Muscle layer of colon (tissue), 2 donors: Measurements from ENCODE around the gene PSMA2.

ENCODE experiments used
- H3K27ac ChIP-seq: one replicate; pipeline ENCODE4 v1.7.0; 2013; ENCODE audit warnings: low read depth, mild to moderate bottlenecking, low read length, moderate library complexity
- H3K27me3 ChIP-seq, 2 donors: one replicate each; pipeline ENCODE4 v1.7.0; 2013; ENCODE audit warnings: low read length in 2 of 2, mild to moderate bottlenecking in 2 of 2; ENCODE audit not compliant: insufficient read depth in 2 of 2, control insufficient read depth in 1 of 2
- H3K36me3 ChIP-seq: one replicate; pipeline ENCODE4 v1.7.0; 2013; ENCODE audit warnings: mild to moderate bottlenecking, low read length; ENCODE audit not compliant: insufficient read depth
- H3K4me1 ChIP-seq: one replicate; pipeline ENCODE4 v1.7.0; 2013; ENCODE audit warnings: mild to moderate bottlenecking, low read length; ENCODE audit not compliant: insufficient read depth
- H3K4me3 ChIP-seq, 2 donors: one replicate each; pipeline ENCODE4 v1.7.0; 2013; ENCODE audit warnings: low read length in 2 of 2, low read depth in 1 of 2, mild to moderate bottlenecking in 1 of 2, moderate library complexity in 1 of 2
- H3K9ac ChIP-seq: one replicate; pipeline ENCODE4 v1.7.0; 2013; ENCODE audit warnings: low read length
- H3K9me3 ChIP-seq: one replicate; pipeline ENCODE4 v1.7.0; 2013; ENCODE audit warnings: mild to moderate bottlenecking, low read length
- donor health status: abdominal sarcoma.
- donor health status: Adenocarcinoma of cecum.

Gene PSMA2

DNA sequence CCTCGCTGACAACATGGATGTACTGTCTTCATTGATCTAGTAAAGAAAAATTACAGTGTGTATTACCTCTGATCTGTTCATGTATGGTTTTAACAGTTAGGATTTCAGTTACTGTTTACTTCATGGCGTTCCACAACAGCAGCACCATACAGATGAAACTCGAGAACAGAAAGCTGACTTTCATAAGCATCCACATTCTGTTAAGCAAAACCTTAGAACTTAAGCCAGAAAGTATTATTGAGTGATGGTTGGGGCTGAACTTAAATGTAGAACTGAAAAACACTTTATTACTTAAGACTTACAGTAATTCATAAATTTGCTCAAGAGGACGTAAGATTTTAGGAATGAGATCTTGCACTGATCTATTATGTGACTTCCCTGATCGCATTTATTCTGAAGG is 3.9 kb upstream of the PSMA2 start:
- no peaks in the 10 kb centered on the region for H3K27me3 ChIP-seq
- no peak overlapping the region for H3K4me3 ChIP-seq
- peaks cover 12% of the 10 kb centered on the region for H3K4me1 ChIP-seq
- H3K36me3 ChIP-seq: peaks cover 32% of the 10 kb centered on the region
- H3K9me3 ChIP-seq: no peaks in the 10 kb centered on the region
- no peak overlapping the region for H3K27ac ChIP-seq
- no peak overlapping the region for H3K9ac ChIP-seq

DNA sequence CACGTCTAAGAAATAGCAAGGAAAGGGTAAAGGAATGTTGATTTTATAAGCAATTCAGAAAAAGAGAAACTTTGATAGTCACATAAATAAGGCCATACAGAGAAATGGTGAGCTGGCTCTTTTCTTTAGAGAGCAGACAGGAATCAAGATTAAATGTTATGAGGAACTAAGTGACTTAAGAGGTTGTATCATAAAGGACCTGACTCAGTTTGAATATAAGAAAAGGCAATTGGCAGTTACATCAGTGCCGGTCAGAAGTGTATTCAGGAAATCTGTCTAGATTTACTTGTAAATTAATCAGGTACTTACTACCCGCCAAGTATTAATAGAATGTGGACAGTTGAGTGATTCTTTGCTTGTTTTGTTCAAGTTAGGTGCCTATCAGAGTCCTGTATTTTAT is 2.3 kb upstream of the PSMA2 start:
- H3K9me3 ChIP-seq: no peaks in the 10 kb centered on the region
- no peak overlapping the region for H3K27ac ChIP-seq
- H3K4me3 ChIP-seq: no peak overlapping the region
- H3K36me3 ChIP-seq: peaks cover 25% of the 10 kb centered on the region
- no peak overlapping the region for H3K9ac ChIP-seq
- peaks cover 27% of the 10 kb centered on the region for H3K4me1 ChIP-seq
- no peaks in the 10 kb centered on the region for H3K27me3 ChIP-seq

DNA sequence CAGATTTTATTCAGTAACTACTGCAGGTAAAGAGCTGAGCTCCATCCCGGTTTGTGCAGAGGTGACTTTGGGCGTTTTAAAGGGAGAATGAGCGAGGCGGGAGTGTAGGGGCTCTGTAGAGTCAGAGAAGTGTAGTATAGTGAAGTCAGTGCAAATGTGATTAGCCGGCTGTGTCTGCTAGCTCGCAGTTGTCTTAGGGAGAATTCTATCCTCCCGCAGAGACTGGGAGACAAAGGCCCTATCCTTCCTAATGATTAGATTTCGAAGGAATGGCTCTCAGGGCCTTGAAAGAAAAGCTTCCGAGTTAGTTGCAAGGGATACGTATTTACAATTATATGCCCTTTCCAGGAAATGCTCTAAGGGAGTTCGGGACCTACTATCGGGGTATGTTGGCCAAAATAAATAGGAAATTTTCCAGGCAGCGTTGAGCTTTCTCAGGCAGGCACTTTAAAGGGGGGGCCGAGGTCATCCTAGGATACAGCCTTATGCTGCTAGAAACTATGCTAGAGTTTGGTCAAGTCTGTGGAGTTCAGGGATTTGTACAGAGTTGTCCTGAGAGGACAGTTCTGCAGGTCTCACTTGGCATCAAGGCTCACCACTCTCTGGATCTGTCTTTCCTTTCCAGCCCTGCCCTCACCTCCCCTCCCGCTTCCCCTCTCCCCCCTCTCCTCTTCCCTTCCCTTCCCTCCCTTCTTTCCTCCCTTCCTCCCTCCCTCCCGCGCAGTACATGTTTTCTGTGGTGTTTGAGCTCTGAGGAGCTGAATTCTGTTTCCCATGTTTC is 1.0 kb upstream of the PSMA2 start:
- H3K9ac ChIP-seq: peak overlapping the region; percentile 97
- H3K36me3 ChIP-seq: peaks cover 17% of the 10 kb centered on the region
- H3K27ac ChIP-seq: peak overlapping the region; percentile 78
- H3K9me3 ChIP-seq: no peaks in the 10 kb centered on the region
- peaks cover 32% of the 10 kb centered on the region for H3K4me1 ChIP-seq
- peak overlapping the region; percentile 76 to 87 for H3K4me3 ChIP-seq
- H3K27me3 ChIP-seq: no peaks in the 10 kb centered on the region

DNA sequence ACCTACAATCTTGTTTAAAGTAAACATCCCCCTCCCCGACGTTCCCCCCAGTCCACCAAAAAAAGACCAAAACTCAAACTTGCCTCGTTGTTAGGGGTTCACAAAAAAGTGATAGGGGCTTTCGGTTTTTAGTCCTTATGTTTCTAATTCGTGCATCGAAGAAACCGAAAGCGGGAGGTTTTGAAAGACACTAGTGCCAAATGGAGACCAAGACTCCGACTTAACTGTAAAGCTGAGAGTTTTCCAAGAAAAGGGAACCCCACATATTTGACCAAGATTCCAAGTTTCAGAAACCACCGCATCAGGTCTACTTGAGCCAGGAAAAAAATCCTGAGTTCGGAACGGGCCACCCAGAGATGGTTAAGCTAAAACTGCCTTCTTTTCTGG is 534 bp downstream of the PSMA2 start:
- Histone ChIP-seq H3K4me1 (peaks cover 32% of the 10 kb centered on the region), H3K4me3 (peak overlapping the region; percentile 70 to 87), H3K9ac (peak overlapping the region; percentile 97), H3K27me3 (no peaks in the 10 kb centered on the region), H3K27ac (peak overlapping the region; percentile 29), H3K36me3 (peaks cover 13% of the 10 kb centered on the region), H3K9me3 (no peaks in the 10 kb centered on the region)

DNA sequence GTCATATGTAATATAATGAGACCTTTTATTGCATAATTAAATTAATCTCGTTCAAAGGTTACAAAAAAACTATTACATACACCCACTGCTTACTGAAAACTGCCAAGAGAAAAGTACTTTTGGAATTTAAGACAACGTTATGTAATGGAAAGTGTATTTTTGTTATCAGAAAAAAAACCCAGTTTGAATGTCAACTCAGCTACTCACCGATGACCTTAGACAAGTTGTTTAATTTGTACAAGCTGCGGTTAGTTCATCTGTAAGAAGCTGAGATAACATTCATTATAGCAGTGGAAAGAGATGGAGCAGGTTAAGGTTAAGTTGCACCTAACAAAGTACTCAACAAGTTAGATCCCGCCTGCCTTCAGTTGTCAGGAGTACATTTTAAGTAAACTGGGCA is 1.1 kb downstream of the PSMA2 start:
- Histone ChIP-seq H3K27ac (peak overlapping the region; percentile 29), H3K9ac (no peak overlapping the region), H3K9me3 (no peaks in the 10 kb centered on the region), H3K4me1 (peaks cover 32% of the 10 kb centered on the region), H3K4me3 (peak overlapping the region; percentile 70 to 87), H3K36me3 (peaks cover 16% of the 10 kb centered on the region), H3K27me3 (no peaks in the 10 kb centered on the region)

DNA sequence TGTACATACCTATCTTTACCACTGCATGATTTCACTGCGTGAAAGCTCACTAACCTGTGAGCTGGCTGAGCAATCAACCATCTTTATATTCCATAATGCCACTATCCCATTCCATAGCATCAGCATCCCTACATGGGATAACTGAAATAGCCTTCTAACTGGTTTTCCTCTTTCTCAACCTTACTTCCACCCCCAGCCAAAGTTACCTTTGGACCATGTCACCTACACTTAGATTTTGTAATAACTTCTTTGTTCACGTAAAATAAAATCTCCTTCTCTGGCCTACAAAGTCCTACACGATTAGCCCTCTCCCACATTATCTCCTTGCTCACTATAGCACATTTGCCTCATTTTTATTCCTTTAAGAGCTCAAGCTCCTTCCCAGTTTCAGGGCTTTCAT is 2.5 kb downstream of the PSMA2 start:
- no peak overlapping the region for H3K9ac ChIP-seq
- no peak overlapping the region for H3K4me3 ChIP-seq
- H3K27me3 ChIP-seq: no peaks in the 10 kb centered on the region
- no peaks in the 10 kb centered on the region for H3K9me3 ChIP-seq
- peaks cover 32% of the 10 kb centered on the region for H3K4me1 ChIP-seq
- H3K36me3 ChIP-seq: peaks cover 23% of the 10 kb centered on the region
- no peak overlapping the region for H3K27ac ChIP-seq

DNA sequence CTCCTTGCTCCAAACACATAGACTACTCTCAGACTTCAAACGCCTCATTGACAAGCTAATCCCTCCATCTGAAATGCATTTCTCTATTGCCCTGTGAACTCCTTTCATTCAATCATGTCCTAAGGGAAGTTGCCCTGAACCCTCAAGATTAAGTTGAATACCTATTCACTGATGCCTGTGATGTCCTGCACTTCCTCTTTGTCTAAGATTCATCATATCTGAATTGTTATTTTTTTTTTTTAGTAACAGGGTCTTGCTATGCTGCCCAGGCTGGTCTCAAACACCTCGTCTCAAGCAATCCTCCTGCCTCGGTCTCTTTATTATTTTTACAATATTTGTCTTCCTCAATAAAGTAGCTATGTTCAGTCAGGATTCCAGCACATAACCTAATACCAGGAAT is 3.2 kb downstream of the PSMA2 start:
- Histone ChIP-seq H3K27ac (no peak overlapping the region), H3K36me3 (peaks cover 28% of the 10 kb centered on the region), H3K4me1 (peaks cover 30% of the 10 kb centered on the region), H3K27me3 (no peaks in the 10 kb centered on the region), H3K9ac (no peak overlapping the region), H3K9me3 (no peaks in the 10 kb centered on the region), H3K4me3 (no peak overlapping the region)

DNA sequence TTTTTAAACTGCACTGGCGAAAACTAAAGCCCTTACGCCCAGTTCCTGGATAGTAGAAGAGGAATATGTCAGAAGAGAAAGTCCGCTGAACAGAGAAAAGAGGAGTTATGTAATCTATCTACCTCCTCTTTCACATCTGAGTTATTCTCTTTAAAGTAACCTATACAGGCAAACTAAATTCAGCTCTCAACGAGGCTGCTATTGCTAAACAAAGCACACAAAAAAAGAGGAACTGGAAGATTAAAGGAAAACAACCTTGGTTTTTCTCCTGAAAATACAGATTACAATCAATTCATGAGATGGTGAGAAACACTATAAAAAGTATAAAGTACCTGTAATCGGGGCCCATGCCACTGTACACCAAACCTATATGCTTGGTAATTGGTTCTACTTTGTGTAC is 5.8 kb downstream of the PSMA2 start:
- Histone ChIP-seq H3K4me1 (peaks cover 22% of the 10 kb centered on the region), H3K36me3 (peaks cover 48% of the 10 kb centered on the region), H3K27ac (no peak overlapping the region)

DNA sequence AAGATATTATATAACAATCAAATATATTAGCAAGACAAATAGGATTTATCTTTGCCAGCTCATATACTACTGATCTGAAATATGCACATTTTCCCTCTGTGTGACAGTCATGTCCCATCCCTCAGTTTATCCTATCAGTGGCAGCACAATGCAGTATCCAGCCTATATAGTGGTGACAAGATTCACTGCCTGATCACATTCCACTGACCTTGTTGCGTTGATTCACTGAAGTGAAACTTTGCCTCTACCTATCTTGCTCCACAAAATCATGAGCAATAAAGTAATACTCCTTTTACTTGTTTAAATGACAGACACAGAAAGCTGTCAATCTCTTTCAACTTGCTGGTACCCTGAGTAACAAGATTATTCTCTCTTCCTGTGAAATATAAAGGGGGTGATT is 6.3 kb downstream of the PSMA2 start:
- no peak overlapping the region for H3K4me3 ChIP-seq
- H3K9ac ChIP-seq: no peak overlapping the region
- H3K27ac ChIP-seq: no peak overlapping the region
- no peaks in the 10 kb centered on the region for H3K27me3 ChIP-seq
- peaks cover 48% of the 10 kb centered on the region for H3K36me3 ChIP-seq
- H3K4me1 ChIP-seq: peaks cover 18% of the 10 kb centered on the region
- no peaks in the 10 kb centered on the region for H3K9me3 ChIP-seq

More for the DNA sequence above, 5.8 kb downstream of the PSMA2 start:
- H3K27me3 ChIP-seq: no peaks in the 10 kb centered on the region
- no peak overlapping the region for H3K9ac ChIP-seq
- no peak overlapping the region for H3K4me3 ChIP-seq
- H3K9me3 ChIP-seq: no peaks in the 10 kb centered on the region

DNA sequence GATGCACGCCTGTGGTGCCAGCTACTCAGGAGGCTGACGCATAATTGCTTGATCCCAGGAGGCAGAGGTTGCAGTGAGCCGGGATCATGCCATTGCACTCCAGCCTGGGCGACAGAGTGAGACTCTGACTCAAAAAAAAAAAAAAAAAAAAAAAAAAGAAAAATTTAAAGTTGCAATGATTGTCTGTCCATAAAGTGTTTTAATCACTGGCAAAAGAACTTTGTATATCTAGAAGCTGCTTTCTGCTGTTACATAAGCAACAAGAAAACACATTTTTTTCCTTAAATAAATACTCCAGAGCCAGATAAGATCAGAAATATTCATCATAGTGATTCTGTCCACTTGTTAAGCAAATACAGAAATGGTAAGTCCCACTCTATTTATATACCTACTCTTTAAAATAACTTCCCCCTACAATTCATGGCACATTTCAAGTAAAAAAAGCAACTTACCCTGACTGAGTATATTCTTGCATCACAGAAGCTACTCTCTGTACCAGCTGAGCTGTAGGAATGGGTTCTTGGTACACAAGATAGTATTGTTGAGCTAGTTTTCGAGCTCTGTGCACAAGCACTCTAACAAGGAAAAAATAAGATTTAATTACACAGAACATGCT is 7.6 kb downstream of the PSMA2 start:
- Histone ChIP-seq H3K27me3 (no peaks in the 10 kb centered on the region), H3K9me3 (no peaks in the 10 kb centered on the region), H3K4me3 (no peak overlapping the region), H3K4me1 (peaks cover 5% of the 10 kb centered on the region), H3K9ac (no peak overlapping the region), H3K36me3 (peaks cover 57% of the 10 kb centered on the region), H3K27ac (no peak overlapping the region)

DNA sequence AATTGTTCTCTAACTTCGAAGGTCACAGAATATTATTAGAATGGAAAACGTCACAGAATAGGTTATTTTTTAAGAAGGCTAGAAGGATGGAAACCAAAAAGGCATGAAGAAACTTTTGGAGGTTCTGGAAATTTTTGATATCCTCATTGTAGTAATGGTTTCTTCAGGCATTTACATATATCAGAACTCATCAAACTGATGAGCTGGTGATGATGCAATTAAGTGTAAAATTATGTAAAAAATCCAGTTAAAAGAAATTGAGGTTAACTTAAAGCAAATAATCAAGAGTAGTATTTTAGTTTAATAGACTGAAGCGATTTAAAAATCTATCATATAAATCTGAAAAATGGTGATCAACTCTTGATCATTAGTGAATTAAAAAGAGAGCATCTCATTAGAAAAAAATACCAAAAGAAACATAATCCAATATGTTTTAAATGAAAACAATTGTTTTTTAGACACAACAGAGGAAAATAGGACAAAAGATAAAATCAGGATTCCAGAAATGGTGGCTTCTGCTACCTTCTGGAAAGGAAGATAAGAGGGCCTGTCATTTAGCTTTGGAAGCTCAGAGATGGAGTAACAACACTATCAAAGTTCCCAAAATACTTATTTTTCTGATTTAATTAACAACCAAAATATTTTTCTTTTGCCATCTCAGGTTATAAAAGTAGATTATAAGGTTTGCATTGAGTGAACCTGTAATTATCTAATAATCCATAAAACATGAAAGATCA is 9.8 kb downstream of the PSMA2 start:
- Histone ChIP-seq H3K27ac (no peak overlapping the region), H3K36me3 (peaks cover 68% of the 10 kb centered on the region), H3K4me1 (no peaks in the 10 kb centered on the region), H3K9ac (no peak overlapping the region), H3K27me3 (no peaks in the 10 kb centered on the region), H3K9me3 (no peaks in the 10 kb centered on the region), H3K4me3 (no peak overlapping the region)
